ENCODE results near the gene ERCC2. TPM values are rescaled to one million over a fixed set of nuclear protein-coding genes. Genes with fewer than 3 reads are reported as not detected.
A peak's percentile ranks its signal among the peaks of the same experiment; 100 is the strongest.

Gene ERCC2
- polyA plus RNA-seq, 4 donors: 3.4 to 20.3 (median 7.9) TPM

- Histone ChIP-seq H3K4me3 (ENCODE audit: low read depth in 1 of 3, low read length in 3 of 3) (peak within 1 kb of the TSS; percentile 55 to 66 (median 58)), H3K9me3 (ENCODE audit: control insufficient read depth in 2 of 2, insufficient read depth in 1 of 2, low read depth in 1 of 2, low read length in 1 of 2) (no peaks in the 10 kb centered on the region), H3K27me3 (ENCODE audit: control insufficient read depth in 3 of 3, insufficient read depth in 3 of 3, low read length in 3 of 3) (peaks cover 0 to 26% (median 0%) of the 10 kb centered on the region in 3 donors), H3K36me3 (ENCODE audit: control insufficient read depth in 3 of 3, insufficient read depth in 2 of 3, low read depth in 1 of 3, low read length in 3 of 3) (peaks cover 0 to 16% (median 0%) of the 10 kb centered on the region in 3 donors), H3K27ac (ENCODE audit: low read depth in 1 of 3, low read length in 2 of 3) (peak within 1 kb of the TSS; percentile 68 to 92 (median 88)), H3K4me1 (ENCODE audit: control insufficient read depth in 3 of 3, insufficient read depth in 2 of 3, low read depth in 1 of 3, low read length in 2 of 3) (peaks cover 0 to 20% (median 4%) of the 10 kb centered on the region in 3 donors)
- 3 to 9% (median 6%) methylated on average over 43 to 46 of the region's 46 CpGs for WGBS, 3 donors
- DNase-seq (peak; percentile 92 to 95), FAIRE-seq (no peak)
These were observed 34.4 kb upstream of the ERCC2 start, which contains the start of gene PPP1R13L for GRCh38 chr19:45404557-45405434. TSS of gene PPP1R13L (minus strand) at chr19:45405069. CDS start at chr19:45398318, 6,751 bp downstream.

- H3K4me3 ChIP-seq (ENCODE audit: low read depth in 1 of 3, low read length in 3 of 3): peak overlapping the region; percentile 37 to 66 (median 58)
- no peak for FAIRE-seq
- H3K4me1 ChIP-seq (ENCODE audit: control insufficient read depth in 3 of 3, insufficient read depth in 2 of 3, low read depth in 1 of 3, low read length in 2 of 3): peaks cover 0 to 20% (median 4%) of the 10 kb centered on the region in 3 donors
- peaks cover 0 to 26% (median 0%) of the 10 kb centered on the region in 3 donors for H3K27me3 ChIP-seq (ENCODE audit: control insufficient read depth in 3 of 3, insufficient read depth in 3 of 3, low read length in 3 of 3)
- H3K9me3 ChIP-seq (ENCODE audit: control insufficient read depth in 2 of 2, insufficient read depth in 1 of 2, low read depth in 1 of 2, low read length in 1 of 2): no peaks in the 10 kb centered on the region
- peaks cover 0 to 13% (median 0%) of the 10 kb centered on the region in 3 donors for H3K36me3 ChIP-seq (ENCODE audit: control insufficient read depth in 3 of 3, insufficient read depth in 2 of 3, low read depth in 1 of 3, low read length in 3 of 3)
- H3K27ac ChIP-seq (ENCODE audit: low read depth in 1 of 3, low read length in 2 of 3): peak overlapping the region in 1 of 3 donors; percentile 92
- WGBS, 3 donors: 19 to 21% (median 21%) methylated on average over 25 of the region's 25 CpGs
- DNase-seq: peak; percentile 71 to 74
These were observed 33.6 kb upstream of the ERCC2 start for GRCh38 chr19:45403781-45404556.

GRCh38 chr19:45403272-45403671, 32.9 kb upstream of the ERCC2 start:
- WGBS, 3 donors: 67 to 78% (median 72%) methylated on average over 4 of the region's 4 CpGs
- H3K4me3 ChIP-seq (ENCODE audit: low read depth in 1 of 3, low read length in 3 of 3): no peak overlapping the region

GRCh38 chr19:45402298-45403061, 32.1 kb upstream of the ERCC2 start:
- H3K27me3 ChIP-seq (ENCODE audit: control insufficient read depth in 3 of 3, insufficient read depth in 3 of 3, low read length in 3 of 3): peaks cover 0 to 31% (median 0%) of the 10 kb centered on the region in 3 donors
- peak overlapping the region in 1 of 3 donors; percentile 12 for H3K4me3 ChIP-seq (ENCODE audit: low read depth in 1 of 3, low read length in 3 of 3)
- no peaks in the 10 kb centered on the region for H3K9me3 ChIP-seq (ENCODE audit: control insufficient read depth in 2 of 2, insufficient read depth in 1 of 2, low read depth in 1 of 2, low read length in 1 of 2)
- whole genome bisulfite sequencing, 3 donors: 10 to 17% (median 12%) methylated on average over 31 to 40 of the region's 40 CpGs
- H3K27ac ChIP-seq (ENCODE audit: low read depth in 1 of 3, low read length in 2 of 3): peak overlapping the region in 2 of 3 donors; percentile 5 to 43
- peaks cover 0 to 11% (median 0%) of the 10 kb centered on the region in 3 donors for H3K36me3 ChIP-seq (ENCODE audit: control insufficient read depth in 3 of 3, insufficient read depth in 2 of 3, low read depth in 1 of 3, low read length in 3 of 3)
- FAIRE-seq (no peak), DNase-seq (peak; percentile 75 to 78)
- H3K4me1 ChIP-seq (ENCODE audit: control insufficient read depth in 3 of 3, insufficient read depth in 2 of 3, low read depth in 1 of 3, low read length in 2 of 3): peaks cover 0 to 30% (median 4%) of the 10 kb centered on the region in 3 donors

More at GRCh38 chr19:45403272-45403671, 32.9 kb upstream of the ERCC2 start:
- H3K27ac ChIP-seq (ENCODE audit: low read depth in 1 of 3, low read length in 2 of 3): no peak overlapping the region
- H3K4me1 ChIP-seq (ENCODE audit: control insufficient read depth in 3 of 3, insufficient read depth in 2 of 3, low read depth in 1 of 3, low read length in 2 of 3): peaks cover 0 to 24% (median 4%) of the 10 kb centered on the region in 3 donors
- H3K9me3 ChIP-seq (ENCODE audit: control insufficient read depth in 2 of 2, insufficient read depth in 1 of 2, low read depth in 1 of 2, low read length in 1 of 2): no peaks in the 10 kb centered on the region
- no peak for FAIRE-seq
- peaks cover 0 to 26% (median 0%) of the 10 kb centered on the region in 3 donors for H3K27me3 ChIP-seq (ENCODE audit: control insufficient read depth in 3 of 3, insufficient read depth in 3 of 3, low read length in 3 of 3)
- peaks cover 0 to 12% (median 0%) of the 10 kb centered on the region in 3 donors for H3K36me3 ChIP-seq (ENCODE audit: control insufficient read depth in 3 of 3, insufficient read depth in 2 of 3, low read depth in 1 of 3, low read length in 3 of 3)
- no peak for DNase-seq

GRCh38 chr19:45401815-45402214, 31.4 kb upstream of the ERCC2 start:
- DNase-seq (no peak), FAIRE-seq (no peak)
- 78 to 91% (median 90%) methylated on average over 6 of the region's 6 CpGs for WGBS, 3 donors
- Histone ChIP-seq H3K27ac (ENCODE audit: low read depth in 1 of 3, low read length in 2 of 3) (no peak overlapping the region), H3K4me3 (ENCODE audit: low read depth in 1 of 3, low read length in 3 of 3) (no peak overlapping the region), H3K36me3 (ENCODE audit: control insufficient read depth in 3 of 3, insufficient read depth in 2 of 3, low read depth in 1 of 3, low read length in 3 of 3) (peaks cover 0 to 11% (median 0%) of the 10 kb centered on the region in 3 donors), H3K27me3 (ENCODE audit: control insufficient read depth in 3 of 3, insufficient read depth in 3 of 3, low read length in 3 of 3) (peaks cover 0 to 31% (median 0%) of the 10 kb centered on the region in 3 donors), H3K9me3 (ENCODE audit: control insufficient read depth in 2 of 2, insufficient read depth in 1 of 2, low read depth in 1 of 2, low read length in 1 of 2) (no peaks in the 10 kb centered on the region), H3K4me1 (ENCODE audit: control insufficient read depth in 3 of 3, insufficient read depth in 2 of 3, low read depth in 1 of 3, low read length in 2 of 3) (peaks cover 0 to 30% (median 0%) of the 10 kb centered on the region in 3 donors)

- WGBS, 3 donors: 92 to 95% (median 93%) methylated on average over 6 of the region's 6 CpGs
- Histone ChIP-seq H3K27me3 (ENCODE audit: control insufficient read depth in 3 of 3, insufficient read depth in 3 of 3, low read length in 3 of 3) (peaks cover 0 to 29% (median 0%) of the 10 kb centered on the region in 3 donors), H3K4me1 (ENCODE audit: control insufficient read depth in 3 of 3, insufficient read depth in 2 of 3, low read depth in 1 of 3, low read length in 2 of 3) (peaks cover 0 to 22% (median 0%) of the 10 kb centered on the region in 3 donors), H3K4me3 (ENCODE audit: low read depth in 1 of 3, low read length in 3 of 3) (no peak overlapping the region), H3K36me3 (ENCODE audit: control insufficient read depth in 3 of 3, insufficient read depth in 2 of 3, low read depth in 1 of 3, low read length in 3 of 3) (peaks cover 0 to 11% (median 2%) of the 10 kb centered on the region in 3 donors), H3K9me3 (ENCODE audit: control insufficient read depth in 2 of 2, insufficient read depth in 1 of 2, low read depth in 1 of 2, low read length in 1 of 2) (no peaks in the 10 kb centered on the region), H3K27ac (ENCODE audit: low read depth in 1 of 3, low read length in 2 of 3) (no peak overlapping the region)
- FAIRE-seq: no peak
- no peak for DNase-seq
These were observed 29.8 kb upstream of the ERCC2 start for GRCh38 chr19:45400192-45400591.

GRCh38 chr19:45395821-45396617, 25.6 kb upstream of the ERCC2 start:
- H3K27me3 ChIP-seq (ENCODE audit: control insufficient read depth in 3 of 3, insufficient read depth in 3 of 3, low read length in 3 of 3): peaks cover 0 to 4% (median 0%) of the 10 kb centered on the region in 3 donors
- peaks cover 0 to 10% (median 0%) of the 10 kb centered on the region in 3 donors for H3K4me1 ChIP-seq (ENCODE audit: control insufficient read depth in 3 of 3, insufficient read depth in 2 of 3, low read depth in 1 of 3, low read length in 2 of 3)
- no peak overlapping the region for H3K27ac ChIP-seq (ENCODE audit: low read depth in 1 of 3, low read length in 2 of 3)
- no peaks in the 10 kb centered on the region for H3K9me3 ChIP-seq (ENCODE audit: control insufficient read depth in 2 of 2, insufficient read depth in 1 of 2, low read depth in 1 of 2, low read length in 1 of 2)
- no peak for DNase-seq
- H3K36me3 ChIP-seq (ENCODE audit: control insufficient read depth in 3 of 3, insufficient read depth in 2 of 3, low read depth in 1 of 3, low read length in 3 of 3): peaks cover 0 to 15% (median 2%) of the 10 kb centered on the region in 3 donors
- no peak overlapping the region for H3K4me3 ChIP-seq (ENCODE audit: low read depth in 1 of 3, low read length in 3 of 3)
- FAIRE-seq: no peak
- 62 to 85% (median 77%) methylated on average over 45 to 59 of the region's 59 CpGs for WGBS, 3 donors
